Immature natural killer cell (primary cell): Measurements from ENCODE around the gene PIGR. TPM values are rescaled to one million over a fixed set of nuclear protein-coding genes. Genes with fewer than 3 reads are reported as not detected.

Experiments used
- DNase-seq, 3 donors: peaks; one replicate each; pipeline ENCODE4 v3.0.0; 2022; ENCODE audit warnings: mixed read lengths in 1 of 3
- H3K27ac Mint-ChIP-seq, 6 donors: one replicate each; pipeline ENCODE4 v1.8.0; 2020; ENCODE audit warnings: mixed read lengths in 6 of 6, mild to moderate bottlenecking in 5 of 6, inconsistent platforms in 4 of 6, moderate library complexity in 3 of 6
- H3K27me3 Mint-ChIP-seq, 3 donors: one replicate each; pipeline ENCODE4 v1.8.0; 2020 to 2021; ENCODE audit warnings: low read depth in 3 of 3, mild to moderate bottlenecking in 3 of 3, mixed read lengths in 3 of 3, moderate library complexity in 3 of 3, inconsistent platforms in 1 of 3
- H3K36me3 Mint-ChIP-seq, 3 donors: one replicate each; pipeline ENCODE4 v1.8.0; 2020; ENCODE audit warnings: mixed read lengths in 3 of 3, inconsistent platforms in 2 of 3, mild to moderate bottlenecking in 2 of 3
- H3K4me1 Mint-ChIP-seq, 2 donors: one replicate each; pipeline ENCODE4 v1.8.0; 2020; ENCODE audit warnings: inconsistent platforms in 2 of 2, mild to moderate bottlenecking in 2 of 2, mixed read lengths in 2 of 2, moderate library complexity in 1 of 2
- H3K4me3 Mint-ChIP-seq, 5 donors: one replicate each; pipeline ENCODE4 v1.8.0; 2020; ENCODE audit warnings: mild to moderate bottlenecking in 5 of 5, mixed read lengths in 5 of 5, inconsistent platforms in 3 of 5, moderate library complexity in 3 of 5
- H3K9me3 Mint-ChIP-seq, 6 donors: one replicate each; pipeline ENCODE4 v1.8.0; 2020; ENCODE audit warnings: mild to moderate bottlenecking in 6 of 6, mixed read lengths in 6 of 6, inconsistent platforms in 4 of 6, moderate library complexity in 3 of 6
- polyA plus RNA-seq, 3 donors: library from polyadenylated mRNA; unstranded; fragments of 300-500 nt; fragmentation: Illumina TruSeq; gene quantifications; one replicate each; pipeline ENCODE4 v1.2.3, GENCODE V29; 2021

Gene PIGR
- polyA plus RNA-seq, 3 donors from 2014 or later = 0.13 to 0.25 TPM; not detected in 1

DNA sequence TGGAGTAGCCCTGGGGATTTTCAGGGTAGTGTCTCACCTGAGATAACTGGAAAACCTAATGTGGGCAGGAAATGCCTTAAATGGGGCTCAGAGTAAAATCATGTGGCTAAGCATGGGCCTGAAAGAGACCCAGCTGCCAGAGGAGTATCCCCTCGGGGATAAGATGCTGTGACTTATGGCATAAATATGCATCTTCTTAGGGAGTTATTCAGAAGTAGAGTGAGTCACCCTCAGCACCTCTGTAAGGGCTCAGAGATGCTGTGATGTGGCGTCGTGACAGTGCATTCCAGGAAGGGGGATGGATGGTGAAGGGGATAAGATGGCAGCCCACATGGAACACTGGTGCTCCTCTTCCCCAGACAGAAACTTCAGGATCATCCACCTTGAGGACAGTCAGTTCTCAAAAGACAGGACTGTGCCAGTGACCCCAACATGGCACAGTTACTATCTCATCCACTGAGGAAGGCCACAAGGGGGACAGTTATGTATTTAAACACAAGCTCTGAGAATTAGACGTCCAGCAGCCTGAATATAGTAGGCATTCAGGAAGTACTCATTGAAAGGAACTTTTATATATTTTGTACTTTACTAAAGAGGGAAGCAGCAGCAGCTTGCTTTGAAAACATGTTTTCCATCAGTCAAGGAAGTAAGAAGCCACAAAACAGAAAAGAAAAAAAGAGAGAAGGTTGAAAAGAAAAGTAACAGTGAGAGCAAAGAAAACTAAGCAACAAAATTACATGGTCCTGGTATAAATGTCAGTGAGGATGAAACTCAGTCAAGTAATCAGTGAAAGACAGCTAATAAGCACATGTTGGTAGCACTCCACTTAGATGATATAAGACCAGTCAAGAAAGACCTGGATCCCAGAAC lies 40.7 kb downstream of the PIGR start:
- peak overlapping the region in 3 of 5 donors; percentile 0 to 15 (median 4) for H3K4me3 Mint-ChIP-seq
- H3K4me1 Mint-ChIP-seq = peaks cover 43 to 63% of the 10 kb centered on the region in 2 donors
- no peaks in the 10 kb centered on the region for H3K27me3 Mint-ChIP-seq
- no peaks in the 10 kb centered on the region for H3K9me3 Mint-ChIP-seq
- DNase-seq = no peak
- peaks cover 21 to 58% (median 38%) of the 10 kb centered on the region in 3 donors for H3K36me3 Mint-ChIP-seq
- H3K27ac Mint-ChIP-seq = peak overlapping the region; percentile 50 to 85 (median 72)

DNA sequence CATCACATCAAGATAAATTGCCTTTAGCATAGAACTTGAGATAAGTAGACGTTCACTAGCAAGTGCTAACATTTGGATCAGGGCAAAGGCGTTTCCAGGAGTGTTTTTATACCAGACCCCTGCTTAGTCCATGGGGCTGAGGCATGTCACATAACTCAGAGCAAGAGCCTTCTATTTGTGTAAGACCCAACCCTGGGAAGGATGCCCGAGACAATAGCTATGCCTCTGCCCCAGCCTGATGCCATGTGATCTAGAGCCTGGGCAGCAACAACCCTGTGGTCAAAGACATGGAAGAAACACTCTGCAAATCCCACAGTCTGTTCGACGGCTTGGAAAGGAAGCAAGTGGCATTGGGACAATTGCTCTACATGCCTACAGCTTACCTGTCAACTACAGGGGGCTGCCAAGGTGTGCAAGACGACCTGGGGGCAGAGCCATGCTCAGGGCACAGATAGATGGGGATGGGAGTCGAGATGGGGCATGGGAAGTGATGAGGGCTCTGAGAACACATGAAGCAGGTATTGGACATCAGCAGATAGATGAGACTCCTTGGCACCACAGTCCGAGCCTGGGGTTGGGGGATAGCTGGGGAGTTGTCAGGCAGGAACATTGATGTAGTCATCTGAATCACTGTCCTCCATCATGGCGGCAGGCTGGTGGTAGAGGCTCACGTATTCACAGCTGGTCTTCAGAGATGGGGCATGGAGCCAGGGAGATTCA lies 41.7 kb downstream of the PIGR start:
- Mint-ChIP-seq H3K36me3 (peaks cover 18 to 56% (median 38%) of the 10 kb centered on the region in 3 donors), H3K9me3 (no peaks in the 10 kb centered on the region), H3K4me1 (peaks cover 37 to 60% of the 10 kb centered on the region in 2 donors), H3K4me3 (no peak overlapping the region), H3K27ac (peak overlapping the region; percentile 39 to 85 (median 60)), H3K27me3 (no peaks in the 10 kb centered on the region)
- DNase-seq = no peak

DNA sequence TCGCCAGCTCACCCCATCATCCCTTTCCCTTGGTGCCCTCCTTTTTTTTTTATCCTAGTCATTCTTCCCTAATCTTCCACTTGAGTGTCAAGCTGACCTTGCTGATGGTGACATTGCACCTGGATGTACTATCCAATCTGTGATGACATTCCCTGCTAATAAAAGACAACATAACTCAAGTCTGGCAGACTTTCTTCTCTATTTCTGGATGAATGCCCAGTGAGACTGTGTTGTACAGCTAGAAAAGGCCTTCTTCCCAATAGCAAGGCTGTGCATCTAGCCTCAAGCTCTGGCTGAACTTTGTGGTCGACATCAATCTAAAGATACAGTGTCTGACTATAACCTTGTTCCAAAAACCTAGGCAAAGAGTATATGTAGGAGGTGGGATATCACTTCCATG lies 42.6 kb downstream of the PIGR start:
- peaks cover 18 to 56% (median 38%) of the 10 kb centered on the region in 3 donors for H3K36me3 Mint-ChIP-seq
- no peak overlapping the region for H3K4me3 Mint-ChIP-seq
- H3K27ac Mint-ChIP-seq = peak overlapping the region; percentile 36 to 88 (median 62)
- H3K27me3 Mint-ChIP-seq = peaks cover 0 to 2% (median 0%) of the 10 kb centered on the region in 3 donors
- no peak for DNase-seq
- no peaks in the 10 kb centered on the region for H3K9me3 Mint-ChIP-seq
- H3K4me1 Mint-ChIP-seq = peaks cover 33 to 55% of the 10 kb centered on the region in 2 donors

DNA sequence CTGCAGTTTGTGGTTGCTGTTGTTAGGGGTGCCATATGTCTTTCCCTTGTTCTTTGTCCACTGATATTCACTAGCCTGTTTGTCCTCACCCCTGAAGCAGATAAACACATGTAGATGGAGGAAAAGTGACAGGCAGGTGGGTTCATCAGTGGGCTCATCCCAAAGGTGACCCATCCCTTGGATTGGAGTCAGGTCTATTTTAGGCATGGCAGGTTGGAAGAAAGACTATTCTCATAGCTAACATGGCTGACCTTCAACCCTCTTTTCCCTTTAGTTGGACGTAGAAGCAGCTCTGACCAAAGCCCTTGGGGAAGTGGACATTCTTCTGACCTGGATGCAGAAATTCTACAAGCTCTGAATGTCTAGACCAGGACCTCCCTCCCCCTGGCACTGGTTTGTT lies 43.6 kb downstream of the PIGR start:
- no peak overlapping the region for H3K4me3 Mint-ChIP-seq
- DNase-seq = no peak
- H3K4me1 Mint-ChIP-seq = peaks cover 26 to 45% of the 10 kb centered on the region in 2 donors
- no peaks in the 10 kb centered on the region for H3K9me3 Mint-ChIP-seq
- H3K36me3 Mint-ChIP-seq = peaks cover 18 to 49% (median 31%) of the 10 kb centered on the region in 3 donors
- H3K27ac Mint-ChIP-seq = peak overlapping the region in 5 of 6 donors; percentile 41 to 77 (median 59)
- peaks cover 0 to 2% (median 0%) of the 10 kb centered on the region in 3 donors for H3K27me3 Mint-ChIP-seq

DNA sequence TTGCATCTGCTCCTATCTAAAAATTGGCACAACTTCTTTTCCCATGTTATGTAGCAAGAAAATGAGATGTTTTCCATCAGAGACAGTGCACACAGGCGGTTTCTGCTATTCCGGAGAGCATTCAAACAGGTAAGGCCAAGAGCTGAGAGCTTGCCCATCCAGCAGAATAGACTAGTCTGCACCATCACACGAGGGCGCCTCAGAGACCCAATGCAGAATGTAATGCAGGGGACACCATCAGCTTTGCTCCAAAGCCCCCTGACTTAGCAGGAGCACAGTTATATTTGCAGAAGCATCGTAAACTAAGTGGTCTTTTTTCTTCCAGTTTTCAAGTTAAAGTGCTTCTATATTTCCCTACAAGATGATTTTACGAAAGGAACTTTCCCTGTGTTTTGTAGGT lies 44.3 kb downstream of the PIGR start:
- Mint-ChIP-seq H3K36me3 (peaks cover 18 to 49% (median 31%) of the 10 kb centered on the region in 3 donors), H3K4me1 (peaks cover 26 to 44% of the 10 kb centered on the region in 2 donors)

DNA sequence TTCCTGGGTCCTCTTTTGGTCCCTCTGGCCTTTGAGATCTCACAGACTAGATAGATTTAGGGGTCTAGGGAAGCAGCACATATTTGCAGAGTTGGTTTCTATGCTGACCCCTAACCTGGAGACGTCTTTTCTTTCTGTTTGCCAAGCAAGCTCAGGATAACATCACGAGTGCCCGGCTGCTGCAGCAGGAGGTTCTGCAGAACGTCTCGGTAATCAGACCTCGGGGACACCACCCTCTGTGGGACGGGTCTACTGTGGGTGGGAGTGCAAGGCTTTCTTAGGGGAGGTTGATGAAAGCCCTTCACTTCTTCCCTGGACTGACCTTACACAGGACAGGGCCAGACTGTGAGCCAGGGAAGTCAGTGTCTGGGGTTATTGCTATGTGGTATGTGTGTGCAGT lies 46.1 kb downstream of the PIGR start:
- peaks cover 9 to 27% of the 10 kb centered on the region in 2 donors for H3K4me1 Mint-ChIP-seq
- peaks cover 10 to 35% (median 22%) of the 10 kb centered on the region in 3 donors for H3K36me3 Mint-ChIP-seq
- peaks cover 0 to 7% (median 0%) of the 10 kb centered on the region in 3 donors for H3K27me3 Mint-ChIP-seq
- H3K4me3 Mint-ChIP-seq = no peak overlapping the region
- peak overlapping the region; percentile 60 to 84 (median 72) for H3K27ac Mint-ChIP-seq
- DNase-seq = no peak
- H3K9me3 Mint-ChIP-seq = no peaks in the 10 kb centered on the region

More for the DNA sequence above, 44.3 kb downstream of the PIGR start:
- no peaks in the 10 kb centered on the region for H3K9me3 Mint-ChIP-seq
- DNase-seq = no peak
- no peak overlapping the region for H3K4me3 Mint-ChIP-seq
- H3K27ac Mint-ChIP-seq = peak overlapping the region in 5 of 6 donors; percentile 7 to 84 (median 61)
- H3K27me3 Mint-ChIP-seq = peaks cover 0 to 2% (median 0%) of the 10 kb centered on the region in 3 donors

DNA sequence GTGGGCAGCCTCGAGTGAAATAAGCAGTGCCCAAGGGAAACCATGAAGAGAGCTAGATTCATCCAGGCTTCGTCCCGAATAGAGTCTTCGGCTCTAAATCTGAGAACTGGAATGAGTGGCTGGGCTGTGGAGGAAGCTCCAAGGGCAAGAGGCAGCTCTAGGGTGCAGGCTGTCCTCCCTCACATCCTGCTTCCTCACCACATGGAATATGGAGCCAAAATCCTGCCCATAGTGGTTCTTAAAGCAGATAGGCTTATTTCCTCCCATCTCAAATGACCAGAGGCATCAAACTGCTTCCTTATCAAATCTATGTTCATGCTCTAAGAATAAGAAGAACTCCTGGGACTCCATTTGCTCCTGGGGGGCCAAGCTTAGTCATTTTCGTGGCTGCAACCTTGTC lies 46.5 kb downstream of the PIGR start:
- Mint-ChIP-seq H3K9me3 (no peaks in the 10 kb centered on the region), H3K27me3 (peaks cover 0 to 9% (median 0%) of the 10 kb centered on the region in 3 donors), H3K27ac (peak overlapping the region in 4 of 6 donors; percentile 49 to 84 (median 58)), H3K36me3 (peaks cover 10 to 31% (median 18%) of the 10 kb centered on the region in 3 donors), H3K4me3 (no peak overlapping the region), H3K4me1 (peaks cover 5 to 22% of the 10 kb centered on the region in 2 donors)
- DNase-seq = no peak

DNA sequence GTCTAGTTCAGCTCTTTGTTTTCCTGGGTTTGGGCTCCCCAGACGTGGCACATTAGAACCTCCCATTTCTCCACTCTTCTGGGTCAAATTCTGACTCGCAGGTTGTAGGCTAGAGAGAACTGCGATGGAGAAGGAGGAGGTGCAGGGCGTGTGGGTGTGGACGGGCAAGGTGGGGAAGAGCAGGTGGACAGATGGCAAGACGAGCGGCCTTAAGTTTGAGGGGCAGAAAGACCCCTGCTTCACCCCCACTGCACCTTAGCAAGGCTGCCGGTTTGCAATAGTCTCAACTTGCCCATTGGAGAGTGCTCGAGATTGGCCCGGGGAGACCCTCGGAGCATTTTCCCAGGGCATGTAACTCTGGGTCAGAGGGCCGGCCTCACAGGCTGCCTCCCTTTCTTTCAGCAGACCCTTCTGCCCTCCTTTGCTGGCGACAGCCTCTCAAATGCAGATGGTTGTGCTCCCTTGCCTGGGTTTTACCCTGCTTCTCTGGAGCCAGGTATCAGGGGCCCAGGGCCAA lies 47.3 kb downstream of the PIGR start:
- Mint-ChIP-seq H3K4me1 (peaks cover 3 to 19% of the 10 kb centered on the region in 2 donors), H3K36me3 (peaks cover 7 to 23% (median 14%) of the 10 kb centered on the region in 3 donors), H3K9me3 (no peaks in the 10 kb centered on the region), H3K4me3 (no peak overlapping the region), H3K27ac (peak overlapping the region in 4 of 6 donors; percentile 12 to 42 (median 28)), H3K27me3 (peaks cover 0 to 9% (median 0%) of the 10 kb centered on the region in 3 donors)
- no peak for DNase-seq

DNA sequence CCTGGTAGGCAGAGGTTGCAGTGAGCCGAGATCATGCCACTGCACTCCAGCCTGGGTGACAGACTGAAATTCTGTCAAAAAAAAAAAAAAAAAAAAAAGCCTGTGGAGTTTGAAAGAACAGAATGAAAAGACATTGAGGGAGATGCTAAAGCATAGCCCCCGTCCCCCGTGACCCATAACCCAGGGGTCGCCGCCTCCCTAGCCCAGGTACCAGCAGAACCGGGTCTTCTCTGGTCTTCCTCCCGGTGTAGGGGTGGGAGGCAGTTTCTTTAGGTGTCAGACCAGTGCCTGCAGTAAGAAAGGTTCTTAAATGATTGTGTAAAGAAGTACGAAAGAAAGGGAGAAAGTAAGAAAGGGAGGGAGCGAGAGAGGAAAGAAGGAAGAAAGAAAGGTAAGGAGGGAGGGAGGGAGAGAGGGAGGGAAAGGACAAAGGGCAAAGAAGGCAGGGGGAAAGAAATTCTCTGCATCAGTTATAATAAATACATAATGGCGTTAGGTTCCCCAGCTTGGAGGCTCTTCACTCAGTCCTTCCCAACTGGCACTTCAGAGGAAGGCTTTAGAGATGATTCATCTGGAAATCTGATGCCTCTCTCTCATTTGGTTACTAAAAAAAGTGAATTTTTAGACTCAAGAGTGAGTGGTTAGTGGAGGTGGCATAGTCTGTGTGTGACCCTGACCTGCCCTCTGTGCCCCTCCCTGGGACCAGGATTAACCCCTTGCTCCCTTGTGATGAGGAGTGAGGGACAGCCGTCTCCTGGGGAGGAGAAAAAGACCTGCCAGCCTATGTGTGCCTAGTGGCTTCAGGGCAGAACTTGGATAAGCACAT lies 48.0 kb downstream of the PIGR start:
- Mint-ChIP-seq H3K4me3 (no peak overlapping the region), H3K4me1 (peaks cover 3 to 15% of the 10 kb centered on the region in 2 donors)

DNA sequence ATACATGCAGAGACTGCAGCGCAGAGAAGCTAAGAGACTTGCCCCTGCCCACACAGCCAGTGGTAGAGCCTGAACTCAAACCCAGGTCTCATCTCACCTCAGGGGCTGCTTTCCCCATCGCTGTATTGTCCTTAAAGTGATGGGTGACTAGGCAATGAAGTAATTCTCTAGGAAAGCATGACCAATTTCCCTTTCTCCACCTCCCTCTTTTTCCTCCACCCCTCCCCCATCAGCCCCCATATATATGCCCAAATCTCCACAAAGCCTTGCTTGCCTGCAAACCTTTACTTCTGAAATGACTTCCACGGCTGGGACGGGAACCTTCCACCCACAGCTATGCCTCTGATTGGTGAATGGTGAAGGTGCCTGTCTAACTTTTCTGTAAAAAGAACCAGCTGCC lies 49.1 kb downstream of the PIGR start, which contains the start of gene IL24:
Gene IL24, plus strand, starts transcription at position 269 of the 400 bp plus-strand sequence. CDS start 390 bp downstream, outside the sequence.
- H3K4me1 Mint-ChIP-seq = peaks cover 3 to 15% of the 10 kb centered on the region in 2 donors
- H3K36me3 Mint-ChIP-seq = peaks cover 3 to 9% (median 4%) of the 10 kb centered on the region in 3 donors
- no peak within 1 kb of the TSS for H3K4me3 Mint-ChIP-seq
- no peaks in the 10 kb centered on the region for H3K9me3 Mint-ChIP-seq
- peaks cover 0 to 9% (median 0%) of the 10 kb centered on the region in 3 donors for H3K27me3 Mint-ChIP-seq
- H3K27ac Mint-ChIP-seq = no peak within 1 kb of the TSS
- DNase-seq = no peak

More for the DNA sequence above, 48.0 kb downstream of the PIGR start:
- H3K27ac Mint-ChIP-seq = peak overlapping the region in 3 of 6 donors; percentile 12 to 42 (median 22)
- no peak for DNase-seq
- H3K27me3 Mint-ChIP-seq = peaks cover 0 to 9% (median 0%) of the 10 kb centered on the region in 3 donors
- peaks cover 7 to 17% (median 7%) of the 10 kb centered on the region in 3 donors for H3K36me3 Mint-ChIP-seq
- H3K9me3 Mint-ChIP-seq = no peaks in the 10 kb centered on the region

DNA sequence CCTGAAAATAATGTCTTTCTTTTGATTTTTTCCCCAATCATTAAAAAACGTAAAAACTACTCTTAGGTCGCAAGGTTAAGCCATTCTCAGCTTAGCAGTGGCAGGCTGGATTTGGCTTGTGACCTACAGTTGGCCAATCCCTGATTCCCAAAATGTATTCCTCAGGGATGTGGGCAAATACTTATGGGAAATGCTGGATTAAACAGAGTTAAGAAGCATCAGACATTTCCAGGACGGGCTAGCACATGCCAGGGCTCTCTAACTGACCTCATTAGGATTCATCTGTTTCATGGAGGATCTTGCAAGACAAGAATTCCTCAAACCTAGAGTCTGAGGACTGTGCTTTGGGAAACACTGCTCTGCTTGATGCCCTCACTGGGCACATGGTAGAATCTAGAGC lies 50.0 kb downstream of the PIGR start:
- no peak overlapping the region for H3K4me3 Mint-ChIP-seq
- no peak overlapping the region for H3K27ac Mint-ChIP-seq
- H3K9me3 Mint-ChIP-seq = no peaks in the 10 kb centered on the region
- H3K27me3 Mint-ChIP-seq = peaks cover 0 to 13% (median 0%) of the 10 kb centered on the region in 3 donors
- H3K4me1 Mint-ChIP-seq = peaks cover 0 to 10% of the 10 kb centered on the region in 2 donors
- no peak for DNase-seq
- peaks cover 3 to 8% (median 4%) of the 10 kb centered on the region in 3 donors for H3K36me3 Mint-ChIP-seq

DNA sequence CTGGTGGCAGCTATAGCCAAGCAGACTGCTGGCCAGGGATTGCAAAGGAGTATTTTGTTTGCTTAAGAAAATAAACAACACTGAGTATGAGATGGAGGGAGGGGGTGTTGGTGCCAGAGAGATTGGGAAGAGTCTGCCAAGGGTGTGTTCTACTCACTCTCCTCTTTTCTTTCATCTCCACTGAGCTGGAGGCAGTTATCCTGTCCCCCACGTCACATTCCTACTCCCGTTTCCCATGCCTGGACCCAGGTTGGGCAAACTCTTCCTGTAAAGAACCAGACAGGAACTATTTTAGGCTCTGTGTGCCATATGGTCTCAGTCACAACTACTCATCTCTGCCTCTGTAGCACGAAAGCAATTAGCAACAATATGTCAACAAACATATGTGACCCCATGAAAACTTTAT lies 50.4 kb downstream of the PIGR start:
- DNase-seq = no peak
- H3K9me3 Mint-ChIP-seq = no peaks in the 10 kb centered on the region
- H3K27me3 Mint-ChIP-seq = peaks cover 0 to 13% (median 2%) of the 10 kb centered on the region in 3 donors
- H3K4me1 Mint-ChIP-seq = peaks cover 3 to 10% of the 10 kb centered on the region in 2 donors
- H3K27ac Mint-ChIP-seq = peak overlapping the region in 1 of 6 donors; percentile 25
- peaks cover 3 to 9% (median 4%) of the 10 kb centered on the region in 3 donors for H3K36me3 Mint-ChIP-seq
- no peak overlapping the region for H3K4me3 Mint-ChIP-seq
